H9 (cell line): Measurements from ENCODE around the gene HMGXB4. TPM values are rescaled to one million over a fixed set of nuclear protein-coding genes. Genes with fewer than 3 reads are reported as not detected.

Experiments used
- DNase-seq: peaks from one replicate; pipeline ENCODE4 v3.0.0-alpha.2; 2017
- H2AFZ ChIP-seq: one replicate; pipeline ENCODE4 v1.6.1; 2013; ENCODE audit warnings: mild to moderate bottlenecking, low read length, control low read depth, moderate library complexity
- H2AK5ac ChIP-seq: 2 replicates; pipeline ENCODE4 v1.6.1; 2013; ENCODE audit warnings: low read length, control low read depth, mixed read lengths; ENCODE audit not compliant: insufficient read length
- H2BK120ac ChIP-seq: one replicate; pipeline ENCODE4 v1.6.1; 2013; ENCODE audit warnings: low read depth, mild to moderate bottlenecking, low read length, control low read depth, inconsistent platforms; ENCODE audit not compliant: poor library complexity, severe bottlenecking
- H2BK12ac ChIP-seq: 2 replicates; pipeline ENCODE4 v1.6.1; 2013; ENCODE audit warnings: low read length, control low read depth, mixed read lengths, low read depth; ENCODE audit not compliant: insufficient read length
- H2BK15ac ChIP-seq: 2 replicates; pipeline ENCODE4 v1.6.1; 2013; ENCODE audit warnings: low read depth, low read length, control low read depth
- H2BK20ac ChIP-seq: one replicate; pipeline ENCODE4 v1.6.1; 2013; ENCODE audit warnings: low read depth, mild to moderate bottlenecking, low read length, control low read depth, inconsistent platforms; ENCODE audit not compliant: poor library complexity, severe bottlenecking
- H2BK5ac ChIP-seq: 2 replicates; pipeline ENCODE4 v1.6.1; 2013; ENCODE audit warnings: low read length, control low read depth, mixed read lengths; ENCODE audit not compliant: insufficient read length
- H3K14ac ChIP-seq: 2 replicates; pipeline ENCODE4 v1.6.1; 2013; ENCODE audit warnings: low read length, control low read depth; ENCODE audit not compliant: insufficient read depth
- H3K18ac ChIP-seq: 2 replicates; pipeline ENCODE4 v1.6.1; 2013; ENCODE audit warnings: low read depth, mild to moderate bottlenecking, mixed read lengths, low read length, control low read depth; ENCODE audit not compliant: insufficient read length
- H3K23ac ChIP-seq: 2 replicates; pipeline ENCODE4 v1.6.1; 2013; ENCODE audit warnings: low read length, control low read depth, mixed read lengths, low read depth; ENCODE audit not compliant: insufficient read length
- H3K23me2 ChIP-seq: 2 replicates; pipeline ENCODE4 v1.6.1; 2013; ENCODE audit warnings: low read depth, mild to moderate bottlenecking, mixed read lengths, low read length, control low read depth; ENCODE audit not compliant: insufficient read length, poor library complexity, severe bottlenecking
- H3K27ac ChIP-seq: 2 replicates; pipeline ENCODE4 v1.5.1; 2013; ENCODE audit warnings: low read length, control low read depth, mixed read lengths, low read depth; ENCODE audit not compliant: insufficient read length
- H3K27me3 ChIP-seq: 2 replicates; pipeline ENCODE4 v1.6.1; 2013; ENCODE audit warnings: low read length, control low read depth, inconsistent platforms; ENCODE audit not compliant: insufficient read depth
- H3K4ac ChIP-seq: 2 replicates; pipeline ENCODE4 v1.6.1; 2013; ENCODE audit warnings: low read depth, mild to moderate bottlenecking, control low read depth, inconsistent platforms, low read length, moderate library complexity
- H3K4me1 ChIP-seq: 2 replicates; pipeline ENCODE4 v1.6.1; 2013; ENCODE audit warnings: low read length, control low read depth, inconsistent platforms; ENCODE audit not compliant: insufficient read depth
- H3K4me2 ChIP-seq: 2 replicates; pipeline ENCODE4 v1.6.1; 2013; ENCODE audit warnings: low read length, control low read depth, mixed read lengths; ENCODE audit not compliant: insufficient read length, insufficient read depth
- H3K56ac ChIP-seq: 2 replicates; pipeline ENCODE4 v1.6.1; 2013; ENCODE audit warnings: low read depth, mild to moderate bottlenecking, mixed read lengths, low read length, control low read depth; ENCODE audit not compliant: insufficient read length
- H3K79me1 ChIP-seq: 2 replicates; pipeline ENCODE4 v1.6.1; 2013; ENCODE audit warnings: low read depth, mild to moderate bottlenecking, moderate library complexity, low read length, control low read depth, inconsistent platforms; ENCODE audit not compliant: insufficient read depth, poor library complexity, severe bottlenecking
- H3K79me2 ChIP-seq: 2 replicates; pipeline ENCODE4 v1.6.1; 2013; ENCODE audit warnings: low read length, control low read depth, inconsistent platforms; ENCODE audit not compliant: insufficient read depth
- H3K9ac ChIP-seq: 2 replicates; pipeline ENCODE4 v1.6.1; 2013; ENCODE audit warnings: low read length, control low read depth, mixed read lengths; ENCODE audit not compliant: insufficient read length; ENCODE audit errors: extremely low read depth
- H3K9me3 ChIP-seq: one replicate; pipeline ENCODE4 v1.6.1; 2013; ENCODE audit warnings: low read depth, low read length, inconsistent platforms; ENCODE audit not compliant: control insufficient read depth
- H3T11ph ChIP-seq: one replicate; pipeline ENCODE4 v1.6.1; 2013; ENCODE audit warnings: mild to moderate bottlenecking, low read length, control low read depth, inconsistent platforms
- H4K20me1 ChIP-seq: one replicate; pipeline ENCODE4 v1.6.1; 2013; ENCODE audit not compliant: control insufficient read depth, insufficient read length, insufficient read depth
- H4K5ac ChIP-seq: 2 replicates; pipeline ENCODE4 v1.6.1; 2013; ENCODE audit warnings: low read depth, mild to moderate bottlenecking, mixed read lengths, low read length, control low read depth; ENCODE audit not compliant: insufficient read length
- H4K8ac ChIP-seq: replicated peaks from 2 replicates; pipeline ENCODE4 v1.6.1; 2013; ENCODE audit warnings: low read length, control low read depth, mixed read lengths, low read depth; ENCODE audit not compliant: insufficient read length
- H4K91ac ChIP-seq: 2 replicates; pipeline ENCODE4 v1.6.1; 2013; ENCODE audit warnings: low read depth, mild to moderate bottlenecking, moderate library complexity, mixed read lengths, low read length, control low read depth; ENCODE audit not compliant: insufficient read length
- H3K27ac Mint-ChIP-seq, 3 experiments: 2 replicates in 2 of 3; 3 replicates in 1 of 3; pipeline ENCODE4 v1.8.0; 2020 to 2021; ENCODE audit warnings: mixed read lengths in 3 of 3, mild to moderate bottlenecking in 1 of 3, moderate library complexity in 1 of 3
- H3K27me3 Mint-ChIP-seq: 2 replicates; pipeline ENCODE4 v1.8.0; 2021; ENCODE audit warnings: low read depth, mild to moderate bottlenecking, moderate library complexity, mixed read lengths
- H3K36me3 Mint-ChIP-seq, 3 experiments: 2 replicates in 2 of 3; 3 replicates in 1 of 3; pipeline ENCODE4 v1.8.0; 2020 to 2021; ENCODE audit warnings: low read depth in 3 of 3, mixed read lengths in 3 of 3; ENCODE audit not compliant: insufficient read depth in 1 of 3
- H3K4me1 Mint-ChIP-seq, 2 experiments: 2 replicates each; pipeline ENCODE4 v1.8.0; 2020; ENCODE audit warnings: mixed read lengths in 2 of 2
- H3K4me3 Mint-ChIP-seq, 2 experiments: 2 replicates in 1 of 2; 3 replicates in 1 of 2; pipeline ENCODE4 v1.8.0; 2020 to 2021; ENCODE audit warnings: mild to moderate bottlenecking in 2 of 2, mixed read lengths in 2 of 2, moderate library complexity in 1 of 2
- H3K9me3 Mint-ChIP-seq, 2 experiments: 2 replicates in 1 of 2; 3 replicates in 1 of 2; pipeline ENCODE4 v1.8.0; 2020; ENCODE audit warnings: mild to moderate bottlenecking in 2 of 2, mixed read lengths in 2 of 2, moderate library complexity in 1 of 2
- WGBS: extraction: QIAGEN DNeasy Blood & Tissue Kit; methylation state at CpG from one replicate; pipeline ENCODE4 v1.1.7; 2013; ENCODE audit warnings: missing lambda C conversion rate, low lambda C conversion rate, mixed read lengths; ENCODE audit not compliant: insufficient read length; ENCODE audit errors: extremely low coverage; 5-methylcytosine and 5-hydroxymethylcytosine counted together
- total RNA-seq: library from RNA; stranded (reverse); gene quantifications from 2 replicates; pipeline ENCODE4 v1.2.1, GENCODE V29; 2021
- TF ChIP-seq, protein P1 (sequence below): fragments of 200-600 bp; sonication (generic); conservative IDR thresholded peaks from 3 replicates; pipeline ENCODE4 v1.8.0; 2021; ENCODE audit warnings: antibody characterized with exemption, mild to moderate bottlenecking

The HMGXB4 gene
- total RNA-seq, 1 experiment from 2014 or later, result 33.5 TPM

- no peaks in the 10 kb centered on the region for H3K27me3 ChIP-seq
- H4K5ac ChIP-seq, result no peak overlapping the region
- no peak overlapping the region for H3K27ac ChIP-seq
- H3K4me2 ChIP-seq, result no peak overlapping the region
- H3K4me1 ChIP-seq, result no peaks in the 10 kb centered on the region
- H3K4me1 Mint-ChIP-seq, result no peaks in the 10 kb centered on the region; a peak in 1 of 4 replicates
- H3K79me2 ChIP-seq, result no peaks in the 10 kb centered on the region
- no peak overlapping the region for H4K8ac ChIP-seq
- DNase-seq, result no peak
- no peak overlapping the region for H3K14ac ChIP-seq
- H2BK12ac ChIP-seq, result no peak overlapping the region
- H2BK120ac ChIP-seq, result no peak overlapping the region
- H2AK5ac ChIP-seq, result no peak overlapping the region
- H2BK20ac ChIP-seq, result no peak overlapping the region
- H2BK5ac ChIP-seq, result no peak overlapping the region
- no peak overlapping the region for H4K91ac ChIP-seq
- no peak overlapping the region for H2BK15ac ChIP-seq
- H3K27ac Mint-ChIP-seq, result no peak overlapping the region
- peaks cover 0 to 7% (median 0%) of the 10 kb centered on the region in 3 experiments; a peak in 1 of 7 replicates for H3K36me3 Mint-ChIP-seq
- no peaks in the 10 kb centered on the region for H3K23me2 ChIP-seq
- TF ChIP-seq, protein P1, sequence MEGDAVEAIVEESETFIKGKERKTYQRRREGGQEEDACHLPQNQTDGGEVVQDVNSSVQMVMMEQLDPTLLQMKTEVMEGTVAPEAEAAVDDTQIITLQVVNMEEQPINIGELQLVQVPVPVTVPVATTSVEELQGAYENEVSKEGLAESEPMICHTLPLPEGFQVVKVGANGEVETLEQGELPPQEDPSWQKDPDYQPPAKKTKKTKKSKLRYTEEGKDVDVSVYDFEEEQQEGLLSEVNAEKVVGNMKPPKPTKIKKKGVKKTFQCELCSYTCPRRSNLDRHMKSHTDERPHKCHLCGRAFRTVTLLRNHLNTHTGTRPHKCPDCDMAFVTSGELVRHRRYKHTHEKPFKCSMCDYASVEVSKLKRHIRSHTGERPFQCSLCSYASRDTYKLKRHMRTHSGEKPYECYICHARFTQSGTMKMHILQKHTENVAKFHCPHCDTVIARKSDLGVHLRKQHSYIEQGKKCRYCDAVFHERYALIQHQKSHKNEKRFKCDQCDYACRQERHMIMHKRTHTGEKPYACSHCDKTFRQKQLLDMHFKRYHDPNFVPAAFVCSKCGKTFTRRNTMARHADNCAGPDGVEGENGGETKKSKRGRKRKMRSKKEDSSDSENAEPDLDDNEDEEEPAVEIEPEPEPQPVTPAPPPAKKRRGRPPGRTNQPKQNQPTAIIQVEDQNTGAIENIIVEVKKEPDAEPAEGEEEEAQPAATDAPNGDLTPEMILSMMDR, result no peak
- 0 out of 2 replicates have a peak, but pooled peaks cover under 1% of the 10 kb centered on the region for H3K27me3 Mint-ChIP-seq
- no peaks in the 10 kb centered on the region for H4K20me1 ChIP-seq
- no peak overlapping the region for H3K4me3 Mint-ChIP-seq
- no peak overlapping the region for H3K18ac ChIP-seq
- H2AFZ ChIP-seq, result no peak overlapping the region
- no peak overlapping the region for H3T11ph ChIP-seq
- H3K56ac ChIP-seq, result no peak overlapping the region
- WGBS, result no CpG with 5 or more reads among the region's 4 CpGs
- no peaks in the 10 kb centered on the region for H3K79me1 ChIP-seq
- H3K4ac ChIP-seq, result no peak overlapping the region
- no peak overlapping the region for H3K23ac ChIP-seq
- H3K9me3 Mint-ChIP-seq, result peaks cover 0 to under 1% of the 10 kb centered on the region in 2 experiments; a peak in 2 of 5 replicates
- H3K9ac ChIP-seq, result no peak overlapping the region
- no peaks in the 10 kb centered on the region for H3K9me3 ChIP-seq
These were observed 7.1 kb upstream of the HMGXB4 start for GRCh38 chr22:35250156-35250555.
